GM12801 (cell line): Measurements from ENCODE around the gene SIRT7.

Source experiments
- TF ChIP-seq, protein P1 (sequence below): IDR thresholded peaks from one replicate; pipeline ENCODE4 v1.5.1; 2011; ENCODE audit warnings: control low read depth; ENCODE audit not compliant: insufficient read length; ENCODE audit errors: extremely low read depth

Gene SIRT7

GRCh38 chr17:81901167-81902022 is 16.6 kb downstream of the SIRT7 start:
- TF ChIP-seq, protein P1, sequence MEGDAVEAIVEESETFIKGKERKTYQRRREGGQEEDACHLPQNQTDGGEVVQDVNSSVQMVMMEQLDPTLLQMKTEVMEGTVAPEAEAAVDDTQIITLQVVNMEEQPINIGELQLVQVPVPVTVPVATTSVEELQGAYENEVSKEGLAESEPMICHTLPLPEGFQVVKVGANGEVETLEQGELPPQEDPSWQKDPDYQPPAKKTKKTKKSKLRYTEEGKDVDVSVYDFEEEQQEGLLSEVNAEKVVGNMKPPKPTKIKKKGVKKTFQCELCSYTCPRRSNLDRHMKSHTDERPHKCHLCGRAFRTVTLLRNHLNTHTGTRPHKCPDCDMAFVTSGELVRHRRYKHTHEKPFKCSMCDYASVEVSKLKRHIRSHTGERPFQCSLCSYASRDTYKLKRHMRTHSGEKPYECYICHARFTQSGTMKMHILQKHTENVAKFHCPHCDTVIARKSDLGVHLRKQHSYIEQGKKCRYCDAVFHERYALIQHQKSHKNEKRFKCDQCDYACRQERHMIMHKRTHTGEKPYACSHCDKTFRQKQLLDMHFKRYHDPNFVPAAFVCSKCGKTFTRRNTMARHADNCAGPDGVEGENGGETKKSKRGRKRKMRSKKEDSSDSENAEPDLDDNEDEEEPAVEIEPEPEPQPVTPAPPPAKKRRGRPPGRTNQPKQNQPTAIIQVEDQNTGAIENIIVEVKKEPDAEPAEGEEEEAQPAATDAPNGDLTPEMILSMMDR, result no peak

GRCh38 chr17:81900181-81900820 is 17.7 kb downstream of the SIRT7 start:
- TF ChIP-seq, protein P1, result no peak

DNA sequence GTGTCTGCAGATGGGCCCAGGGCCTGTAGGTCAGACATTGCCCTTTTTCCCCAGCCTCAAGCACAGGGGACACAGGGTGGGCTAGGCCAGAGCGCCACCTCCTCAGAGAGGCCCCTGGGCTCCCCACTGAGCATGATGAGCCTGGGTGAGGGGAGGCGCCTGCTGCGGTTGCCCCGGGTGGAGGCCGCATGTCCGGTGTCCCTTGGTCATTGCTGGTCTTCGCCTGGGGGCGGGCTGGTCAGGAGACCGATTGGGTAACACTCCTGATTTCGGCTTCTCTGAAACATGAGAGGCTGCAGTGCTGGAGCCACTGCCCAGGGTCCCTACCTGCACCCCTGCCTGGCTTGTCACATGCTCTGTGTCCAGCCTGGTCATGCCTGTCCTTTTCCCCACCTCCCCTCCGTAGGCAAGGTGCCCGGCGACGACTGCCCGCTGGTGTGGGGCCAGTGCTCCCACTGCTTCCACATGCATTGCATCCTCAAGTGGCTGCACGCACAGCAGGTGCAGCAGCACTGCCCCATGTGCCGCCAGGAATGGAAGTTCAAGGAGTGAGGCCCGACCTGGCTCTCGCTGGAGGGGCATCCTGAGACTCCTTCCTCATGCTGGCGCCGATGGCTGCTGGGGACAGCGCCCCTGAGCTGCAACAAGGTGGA is 18.3 kb downstream of the SIRT7 start:
- TF ChIP-seq, protein P1, result no peak

- TF ChIP-seq, protein P1, result no peak
Measured at GRCh38 chr17:81898885-81899284, 19.1 kb downstream of the SIRT7 start.

- TF ChIP-seq, protein P1, result no peak
Measured at GRCh38 chr17:81898029-81898866, 19.7 kb downstream of the SIRT7 start.

GRCh38 chr17:81895400-81895799 is 22.6 kb downstream of the SIRT7 start:
- TF ChIP-seq, protein P1, result no peak

DNA sequence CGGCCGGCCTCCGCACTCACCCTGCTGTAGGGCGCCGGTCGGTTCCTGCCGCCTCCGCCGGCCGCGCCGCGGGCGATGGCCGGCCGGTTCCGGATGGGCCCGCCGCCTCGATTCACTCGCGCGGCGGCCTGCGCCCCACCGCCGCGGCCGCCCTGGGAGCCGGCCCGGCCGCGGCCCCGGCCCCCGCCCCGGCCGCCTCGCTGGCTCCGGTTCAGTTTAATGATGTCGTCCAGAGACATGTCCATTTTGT is 26.7 kb downstream of the SIRT7 start:
- TF ChIP-seq, protein P1, result no peak
